Mesenteric fat pad (tissue), 1 donor: ENCODE measurements around the gene PHF21A. TPM values are rescaled to one million over a fixed set of nuclear protein-coding genes. Genes with fewer than 3 reads are reported as not detected.
A peak's percentile ranks its signal among the peaks of the same experiment; 100 is the strongest.

Source experiments
- DNase-seq: peaks from one replicate; pipeline ENCODE4 v3.0.0-alpha.2; 2020; ENCODE audit warnings: low spot score
- total RNA-seq: library from RNA; stranded (reverse); fragmentation: NEBNext Ultra II Directional; extraction: Animal tissue kit (Norgen Biotek cat#: 25700); gene quantifications from one replicate; pipeline ENCODE4 v1.2.1, GENCODE V29; 2021
- donor health status: DM: yes; HTN: yes; CAD: no.

Gene PHF21A
- total RNA-seq, 1 donor from 2014 or later = 44.8 TPM

DNA sequence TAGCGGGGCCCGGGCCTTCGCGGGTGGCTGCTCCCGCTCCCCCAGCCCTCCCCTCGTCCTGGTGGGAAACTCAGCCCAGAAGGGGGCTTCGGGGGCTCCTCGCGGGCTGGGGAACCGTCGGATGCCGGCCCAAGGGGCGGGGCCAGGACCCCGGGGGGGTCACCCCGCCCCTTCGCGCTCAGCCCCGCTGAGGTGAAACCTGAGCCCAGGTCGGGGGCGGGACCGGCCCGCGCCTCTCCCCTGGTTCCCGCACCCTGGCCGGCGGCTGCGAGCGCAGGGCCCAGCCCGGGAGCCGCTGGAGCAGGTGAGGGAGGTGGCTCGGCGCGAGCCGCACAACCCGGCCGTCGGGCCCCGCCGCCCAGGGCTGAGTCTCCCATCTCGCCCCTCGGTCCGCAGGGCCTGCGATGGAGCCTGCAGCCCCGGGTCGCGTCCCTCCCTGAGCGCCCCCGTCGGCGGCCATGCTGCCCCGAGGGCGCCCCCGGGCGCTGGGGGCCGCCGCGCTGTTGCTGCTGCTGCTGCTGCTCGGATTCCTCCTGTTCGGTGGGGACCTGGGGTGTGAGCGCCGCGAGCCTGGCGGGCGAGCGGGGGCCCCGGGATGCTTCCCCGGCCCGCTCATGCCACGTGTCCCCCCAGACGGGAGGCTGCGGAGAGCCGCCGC is 198.7 kb downstream of the PHF21A start, which contains the start of gene LARGE2:
LARGE2 (plus strand) TSS at position 232 of the 658 bp plus-strand sequence; CDS start at position 459, 227 bp downstream.
- DNase-seq = no peak

DNA sequence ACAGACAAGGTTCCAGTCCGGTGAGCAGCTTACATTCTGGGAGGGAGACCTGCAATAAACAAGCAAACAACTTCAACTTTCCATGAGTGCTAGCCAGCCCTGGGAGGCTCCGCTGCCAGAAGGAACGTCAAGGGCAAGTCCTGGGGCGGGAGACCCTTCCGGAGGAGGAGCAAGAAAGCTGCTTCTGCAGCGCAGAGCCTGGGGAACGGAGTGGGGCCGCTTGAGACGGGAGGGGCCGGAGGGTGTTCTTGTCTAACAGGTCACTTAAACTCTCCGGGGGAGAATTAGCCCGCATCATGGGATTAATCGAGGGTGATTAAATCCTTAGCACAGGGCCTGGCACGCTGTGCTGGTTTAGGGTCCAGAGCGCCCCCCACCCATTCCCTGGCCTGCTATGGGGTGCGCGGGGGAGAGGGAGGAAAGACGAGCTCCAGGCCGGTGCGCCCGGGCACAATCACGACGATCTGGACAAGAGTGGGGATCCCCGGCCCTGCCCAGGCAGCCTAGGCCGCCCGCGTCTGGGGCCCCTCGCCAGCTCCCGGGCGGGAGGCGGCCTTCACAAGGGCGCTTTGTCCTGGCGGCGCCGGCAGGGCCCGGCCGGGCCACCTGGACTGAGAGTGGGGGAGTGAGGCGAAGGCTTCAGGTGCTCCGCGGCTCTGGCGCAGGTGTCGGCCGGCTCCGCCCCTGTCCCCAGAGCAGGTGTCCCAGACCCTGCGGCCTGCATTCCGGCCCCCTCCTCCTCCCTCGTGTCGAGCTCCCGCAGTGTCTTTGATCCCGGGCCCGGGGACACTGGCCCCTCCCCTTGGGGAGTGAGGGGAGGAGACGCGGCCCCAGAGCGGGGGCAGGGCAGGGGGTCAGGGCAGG is 199.5 kb downstream of the PHF21A start:
- DNase-seq = no peak

GRCh38 chr11:45920531-45921477 is 200.4 kb downstream of the PHF21A start:
- no peak for DNase-seq

DNA sequence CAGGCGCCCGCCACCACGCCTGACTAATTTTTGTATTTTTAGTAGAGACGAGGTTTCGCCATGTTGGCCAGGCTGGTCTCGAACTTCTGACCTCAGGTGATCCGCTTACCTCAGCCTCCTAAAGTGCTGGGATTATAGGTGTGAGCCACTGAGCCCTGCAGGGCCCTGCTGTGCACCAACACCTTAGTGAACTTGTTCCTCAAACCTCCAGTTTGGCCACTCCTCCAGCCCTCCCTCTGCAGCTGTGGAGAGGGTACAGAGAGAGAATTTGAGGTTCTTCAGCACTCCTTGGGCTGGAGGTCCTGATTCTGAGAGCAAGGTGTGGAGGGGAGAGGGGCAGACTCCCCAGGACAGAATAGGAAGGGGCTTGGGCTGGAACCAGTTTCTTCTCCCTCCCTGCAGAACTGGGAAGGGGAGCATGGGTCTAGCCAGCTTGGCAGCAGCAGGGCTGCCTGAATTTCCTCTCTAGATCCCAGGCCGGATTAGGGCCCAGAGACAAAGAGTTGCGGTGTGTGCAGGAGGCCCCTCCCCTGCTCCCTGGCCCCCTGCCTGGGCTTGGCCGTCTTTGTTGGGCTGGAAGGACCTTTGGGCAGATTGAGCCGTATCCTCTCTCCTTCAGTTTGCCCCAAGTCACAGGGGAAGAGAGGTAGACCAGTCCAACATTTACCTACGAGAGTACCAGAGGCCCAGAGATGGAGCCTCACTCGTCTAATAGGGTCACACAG is 201.3 kb downstream of the PHF21A start:
- DNase-seq = no peak

- DNase-seq = no peak
Observed at GRCh38 chr11:45918962-45919675, 202.1 kb downstream of the PHF21A start.

- DNase-seq = peak; percentile 95
Observed at GRCh38 chr11:45918331-45918941, 202.8 kb downstream of the PHF21A start.

DNA sequence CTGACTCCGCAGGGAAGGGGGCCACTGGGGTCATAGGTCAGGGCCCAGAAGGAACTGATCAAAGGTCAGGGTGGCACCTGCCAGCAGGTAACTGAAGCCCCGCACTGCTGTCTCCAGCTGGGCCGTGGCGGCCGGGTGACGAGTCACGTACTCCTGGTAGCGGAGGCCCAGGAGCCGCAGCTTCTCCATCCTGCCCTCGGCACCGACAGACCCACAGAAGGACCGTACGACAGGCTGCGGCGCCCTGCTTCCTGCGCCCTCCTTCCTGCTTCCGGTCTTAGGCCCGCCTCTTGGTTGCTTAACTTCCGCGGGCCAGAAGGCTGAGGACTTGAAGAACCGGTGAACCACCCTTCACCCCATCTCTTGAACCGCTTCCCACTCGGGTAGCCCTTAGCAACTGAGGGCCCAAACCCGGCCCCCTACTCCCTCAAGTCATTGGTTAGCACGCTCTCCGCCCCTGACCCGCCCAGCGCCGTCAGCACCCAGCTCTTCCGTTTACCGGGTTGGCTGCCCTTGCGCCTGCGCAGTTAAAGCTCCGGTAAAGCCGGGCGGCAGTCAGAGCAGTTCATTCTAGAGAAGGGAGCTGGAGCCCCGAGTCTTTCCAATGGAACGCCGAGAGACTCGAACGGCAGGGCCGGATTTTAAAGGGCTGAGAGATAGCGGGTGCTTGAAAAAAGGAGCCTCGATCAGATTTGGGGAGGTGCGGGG is 203.5 kb downstream of the PHF21A start, which contains the start of gene PEX16:
PEX16 (minus strand) TSS at position 255 of the 708 bp plus-strand sequence; CDS start at position 189, 66 bp downstream.
- DNase-seq = peak; percentile 99

DNA sequence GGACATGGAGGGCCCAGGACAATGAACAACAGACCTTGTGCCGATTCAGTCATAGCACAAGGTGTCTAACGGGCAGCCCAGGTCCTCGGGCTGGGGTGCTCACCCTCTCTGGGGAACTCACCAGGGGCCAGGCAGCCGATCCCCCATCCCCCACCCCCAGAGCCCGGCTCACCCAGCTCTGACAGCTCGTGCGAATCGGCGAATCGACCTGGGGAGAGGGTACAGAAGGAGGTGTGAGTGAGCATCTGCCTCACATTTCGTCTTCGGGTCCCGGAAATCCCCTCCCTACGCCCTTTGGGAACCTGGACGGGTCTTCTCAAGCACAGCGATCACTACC is 204.0 kb downstream of the PHF21A start:
- DNase-seq = no peak

DNA sequence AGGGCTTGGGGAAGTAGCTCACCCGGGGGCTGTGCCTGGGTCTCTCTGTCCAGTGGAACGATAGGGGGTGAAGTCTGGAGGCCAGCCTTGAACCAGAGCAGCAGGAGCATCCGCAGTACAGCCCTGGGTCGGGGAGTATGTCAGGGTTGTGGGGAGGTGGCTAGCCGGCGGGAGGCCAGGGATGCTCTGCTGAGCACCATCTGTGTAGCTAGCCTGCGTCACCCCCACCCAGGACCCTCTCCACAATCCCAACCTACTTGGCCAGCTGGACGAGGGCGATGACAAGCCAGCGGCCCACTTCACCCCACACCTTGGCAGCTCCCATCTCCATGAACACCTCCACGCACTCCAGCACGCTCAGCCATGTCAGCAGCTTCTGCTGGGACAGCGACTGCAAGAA is 205.8 kb downstream of the PHF21A start:
- no peak for DNase-seq

DNA sequence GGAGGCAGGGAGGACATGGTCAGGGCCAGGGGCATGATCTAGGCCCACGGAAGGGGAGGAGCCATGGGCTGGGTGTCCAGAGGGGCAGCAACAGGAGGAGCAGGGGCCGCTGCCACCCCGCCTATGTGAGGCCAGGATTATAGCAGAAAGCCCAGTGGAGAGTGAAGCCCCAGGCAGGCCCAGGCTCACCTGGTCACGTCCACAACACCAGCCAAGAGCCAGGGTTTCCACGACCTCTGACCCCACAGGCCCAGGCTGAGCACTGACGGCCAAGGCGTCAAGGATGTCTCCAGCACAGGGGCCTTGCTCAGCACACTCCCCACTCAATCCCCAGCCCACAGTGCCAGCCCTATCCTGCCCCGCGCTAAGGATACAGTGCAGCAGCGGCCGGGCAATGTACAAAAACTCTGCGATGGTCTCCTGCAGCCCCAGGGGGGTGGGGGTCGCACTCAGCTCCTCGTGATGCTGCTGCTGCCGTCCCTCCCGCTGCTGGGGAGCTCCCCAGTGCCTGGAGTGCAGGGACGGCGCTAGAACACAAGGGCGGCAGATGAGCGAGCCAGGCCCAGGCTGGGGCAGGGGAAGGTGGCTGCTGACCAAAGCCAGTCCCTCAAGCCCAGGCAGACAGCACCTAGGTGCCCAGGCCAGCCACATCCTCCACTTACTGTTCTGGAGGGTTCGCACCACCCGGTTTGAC is 207.2 kb downstream of the PHF21A start:
- DNase-seq = no peak

GRCh38 chr11:45913514-45913913 is 207.7 kb downstream of the PHF21A start:
- DNase-seq = no peak

DNA sequence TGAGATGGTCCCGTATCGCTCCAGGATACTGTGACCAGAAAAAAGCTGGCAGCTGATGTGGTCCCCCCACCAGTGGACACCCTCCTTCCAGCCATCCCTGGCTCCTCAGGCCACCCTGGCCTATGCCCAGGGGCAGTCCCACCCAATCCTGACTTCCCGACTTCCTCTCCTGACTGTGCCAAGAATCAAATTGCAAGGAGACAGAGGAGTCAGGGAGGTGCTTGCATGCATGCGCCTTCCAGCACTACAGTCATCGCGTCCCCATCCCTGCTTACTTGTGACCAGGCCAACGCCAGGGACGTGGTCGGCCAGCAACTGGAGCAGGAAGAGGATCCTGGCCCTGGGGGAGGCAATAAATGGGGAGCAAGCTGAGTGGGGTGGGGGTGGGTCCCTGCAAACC is 210.6 kb downstream of the PHF21A start:
- no peak for DNase-seq

DNA sequence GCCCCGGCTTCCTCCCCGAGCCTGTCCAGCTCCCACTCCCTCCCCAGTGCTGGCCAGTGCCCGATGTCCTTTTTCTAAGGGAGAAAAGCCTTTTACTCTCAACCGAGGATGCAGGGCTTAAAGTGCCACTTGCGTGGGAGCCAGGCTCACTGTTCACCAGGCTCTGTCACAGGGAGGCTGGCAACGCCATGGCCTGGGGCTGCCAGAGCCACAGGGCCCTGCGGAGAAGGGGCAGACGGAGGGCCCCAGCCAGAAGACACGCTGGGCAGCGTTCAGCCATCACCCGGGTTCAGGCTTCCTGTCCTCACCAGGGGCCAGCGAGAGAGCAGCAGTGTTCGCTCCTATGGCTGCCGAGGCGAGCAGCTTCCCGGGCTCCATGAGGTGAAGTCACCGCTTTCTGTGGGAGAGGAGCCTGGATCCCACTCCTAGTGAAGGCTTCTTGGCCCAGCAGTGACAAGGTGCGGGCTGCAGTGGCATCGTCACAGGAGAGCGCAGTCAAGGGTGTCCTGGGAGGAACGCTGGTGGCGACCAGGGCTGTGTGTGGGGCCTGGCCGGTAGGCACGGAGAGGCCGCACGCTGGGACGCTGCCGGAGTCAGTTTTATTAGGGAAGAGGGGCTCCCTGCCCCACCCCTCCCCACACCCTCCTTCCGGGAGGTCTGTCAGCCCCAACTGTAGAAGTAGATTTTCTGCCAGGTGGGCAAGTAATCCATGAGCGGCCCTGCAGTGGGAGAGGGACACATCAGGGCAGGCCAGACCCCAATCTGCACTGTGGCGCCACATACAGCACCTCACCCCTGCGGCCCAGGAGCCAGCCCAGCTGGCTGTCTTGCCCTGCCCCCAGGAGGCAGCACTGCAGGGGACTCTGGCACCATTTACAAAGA is 211.4 kb downstream of the PHF21A start:
- DNase-seq = no peak

- DNase-seq = no peak
Observed at GRCh38 chr11:45907911-45908370, 213.3 kb downstream of the PHF21A start.

- no peak for DNase-seq
Observed at GRCh38 chr11:45906965-45907611, 214.2 kb downstream of the PHF21A start, which contains the start of gene FREY1. TSS of gene FREY1 (minus strand) at chr11:45907271. CDS start at chr11:45907245, 26 bp downstream.

GRCh38 chr11:45906096-45906682 is 215.1 kb downstream of the PHF21A start:
- DNase-seq = no peak
